ENCODE measurements around the gene FBXL20.

DNA sequence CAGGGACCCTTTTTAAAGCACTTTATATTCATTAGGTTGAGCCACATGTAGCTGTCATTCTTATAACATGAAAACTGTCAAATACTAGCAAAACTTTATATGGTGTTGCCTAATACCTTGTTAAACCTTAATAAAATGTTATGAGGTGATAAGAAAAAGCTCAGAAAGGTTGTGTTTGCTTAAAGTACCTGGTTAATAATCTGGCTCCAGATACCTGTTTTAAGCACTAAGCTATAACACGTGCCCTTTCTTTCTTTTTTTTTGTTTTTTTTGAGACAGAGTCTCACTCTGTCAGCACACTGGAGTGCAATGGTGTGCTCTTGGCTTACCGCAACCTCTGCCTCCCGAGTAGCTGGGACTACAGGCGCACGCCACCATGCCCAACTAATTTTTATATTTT is 116.7 kb downstream of the FBXL20 start:
- TF ChIP-seq, protein P1, sequence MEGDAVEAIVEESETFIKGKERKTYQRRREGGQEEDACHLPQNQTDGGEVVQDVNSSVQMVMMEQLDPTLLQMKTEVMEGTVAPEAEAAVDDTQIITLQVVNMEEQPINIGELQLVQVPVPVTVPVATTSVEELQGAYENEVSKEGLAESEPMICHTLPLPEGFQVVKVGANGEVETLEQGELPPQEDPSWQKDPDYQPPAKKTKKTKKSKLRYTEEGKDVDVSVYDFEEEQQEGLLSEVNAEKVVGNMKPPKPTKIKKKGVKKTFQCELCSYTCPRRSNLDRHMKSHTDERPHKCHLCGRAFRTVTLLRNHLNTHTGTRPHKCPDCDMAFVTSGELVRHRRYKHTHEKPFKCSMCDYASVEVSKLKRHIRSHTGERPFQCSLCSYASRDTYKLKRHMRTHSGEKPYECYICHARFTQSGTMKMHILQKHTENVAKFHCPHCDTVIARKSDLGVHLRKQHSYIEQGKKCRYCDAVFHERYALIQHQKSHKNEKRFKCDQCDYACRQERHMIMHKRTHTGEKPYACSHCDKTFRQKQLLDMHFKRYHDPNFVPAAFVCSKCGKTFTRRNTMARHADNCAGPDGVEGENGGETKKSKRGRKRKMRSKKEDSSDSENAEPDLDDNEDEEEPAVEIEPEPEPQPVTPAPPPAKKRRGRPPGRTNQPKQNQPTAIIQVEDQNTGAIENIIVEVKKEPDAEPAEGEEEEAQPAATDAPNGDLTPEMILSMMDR (IDR thresholded peaks at IDR 0.05; ENCODE audit: extremely low read depth in 1 of 2, insufficient read depth in 1 of 2, low read depth in 1 of 2, low read length in 2 of 2), result no peak
- TF ChIP-seq, protein P2, sequence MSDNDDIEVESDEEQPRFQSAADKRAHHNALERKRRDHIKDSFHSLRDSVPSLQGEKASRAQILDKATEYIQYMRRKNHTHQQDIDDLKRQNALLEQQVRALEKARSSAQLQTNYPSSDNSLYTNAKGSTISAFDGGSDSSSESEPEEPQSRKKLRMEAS (IDR thresholded peaks at IDR 0.05; ENCODE audit: insufficient read depth, insufficient read length), result no peak
- TF ChIP-seq POLR2A (IDR thresholded peaks at IDR 0.05; ENCODE audit: low read depth, low read length) (no peak), MYC (IDR thresholded peaks at IDR 0.05; ENCODE audit: low read depth, low read length) (no peak), EZH2 (IDR thresholded peaks at IDR 0.05; ENCODE audit: borderline replicate concordance, low read depth, low read length, severe bottlenecking) (no peak), POLR2AphosphoS5 (IDR thresholded peaks at IDR 0.05; ENCODE audit: insufficient read depth, low read depth, low read length) (no peak), JUN (IDR thresholded peaks at IDR 0.05; ENCODE audit: borderline replicate concordance, insufficient read depth, insufficient read length, low read depth) (no peak)

All from endothelial cell of umbilical vein (primary cell).